Effector memory CD4-positive, alpha-beta T cell (primary cell): ENCODE measurements around the gene PLGRKT.
A peak's percentile ranks its signal among the peaks of the same experiment; 100 is the strongest.

Experiments used
- DNase-seq, 3 donors: peaks; one replicate each; pipeline ENCODE4 v3.0.0-alpha.2; 2020
- H3K27ac ChIP-seq: 2 replicates; pipeline ENCODE4 v1.7.0; 2013; ENCODE audit warnings: mild to moderate bottlenecking, low read length, moderate library complexity; ENCODE audit not compliant: insufficient read depth, poor library complexity, severe bottlenecking
- H3K27me3 ChIP-seq: replicated peaks from 2 replicates; pipeline ENCODE4 v1.7.0; 2013; ENCODE audit warnings: mild to moderate bottlenecking, low read length; ENCODE audit not compliant: insufficient read depth, control insufficient read depth, poor library complexity, severe bottlenecking
- H3K36me3 ChIP-seq: 2 replicates; pipeline ENCODE4 v1.7.0; 2013; ENCODE audit warnings: mild to moderate bottlenecking, low read length, moderate library complexity; ENCODE audit not compliant: control insufficient read depth, insufficient read depth
- H3K4me1 ChIP-seq: 2 replicates; pipeline ENCODE4 v1.7.0; 2013; ENCODE audit warnings: low read length, mild to moderate bottlenecking; ENCODE audit not compliant: control insufficient read depth, insufficient read depth, poor library complexity, severe bottlenecking
- H3K4me3 ChIP-seq: 2 replicates; pipeline ENCODE4 v1.7.0; 2013; ENCODE audit warnings: low read length, low read depth, mild to moderate bottlenecking; ENCODE audit not compliant: insufficient read depth, poor library complexity, severe bottlenecking
- H3K9me3 ChIP-seq: 2 replicates; pipeline ENCODE4 v1.7.0; 2013; ENCODE audit warnings: mild to moderate bottlenecking, low read length, moderate library complexity; ENCODE audit not compliant: control insufficient read depth

The PLGRKT gene

GRCh38 chr9:5453673-5454072 lies 15.9 kb upstream of the PLGRKT start:
- DNase-seq: no peak
- Histone ChIP-seq H3K9me3 (no peaks in the 10 kb centered on the region), H3K4me3 (no peak overlapping the region), H3K36me3 (peaks cover 5% of the 10 kb centered on the region), H3K27ac (no peak overlapping the region), H3K27me3 (no peaks in the 10 kb centered on the region), H3K4me1 (peaks cover 19% of the 10 kb centered on the region)

GRCh38 chr9:5453004-5453403 lies 15.3 kb upstream of the PLGRKT start:
- no peaks in the 10 kb centered on the region for H3K27me3 ChIP-seq
- H3K36me3 ChIP-seq: peaks cover 5% of the 10 kb centered on the region
- no peak overlapping the region for H3K4me3 ChIP-seq
- no peaks in the 10 kb centered on the region for H3K9me3 ChIP-seq
- no peak for DNase-seq
- peaks cover 19% of the 10 kb centered on the region for H3K4me1 ChIP-seq
- no peak overlapping the region for H3K27ac ChIP-seq

DNA sequence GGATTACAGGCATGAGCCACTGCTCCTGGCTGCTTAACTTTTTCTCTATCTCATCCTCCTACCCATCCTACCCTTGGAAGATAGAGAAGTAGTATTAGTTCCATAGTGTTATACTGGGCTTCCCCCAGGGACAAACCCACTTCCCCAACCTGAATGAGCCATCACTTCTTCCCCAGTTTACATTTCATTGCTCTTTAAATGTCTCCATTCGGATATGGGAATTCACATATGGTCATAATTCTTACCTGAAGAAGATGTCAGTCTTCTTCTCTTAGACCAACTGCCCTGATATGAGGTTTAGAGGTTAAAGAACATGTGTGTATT lies 14.5 kb upstream of the PLGRKT start:
- Histone ChIP-seq H3K27me3 (no peaks in the 10 kb centered on the region), H3K9me3 (no peaks in the 10 kb centered on the region), H3K36me3 (peaks cover 2% of the 10 kb centered on the region), H3K27ac (no peak overlapping the region), H3K4me1 (peaks cover 21% of the 10 kb centered on the region), H3K4me3 (no peak overlapping the region)
- DNase-seq: no peak

GRCh38 chr9:5450359-5451091 lies 12.8 kb upstream of the PLGRKT start, which contains the start of gene CD274:
TSS of gene CD274 (plus strand) at chr9:5450542. CDS start at chr9:5456114, 5,572 bp downstream.
- Histone ChIP-seq H3K9me3 (no peaks in the 10 kb centered on the region), H3K36me3 (no peaks in the 10 kb centered on the region), H3K27me3 (no peaks in the 10 kb centered on the region), H3K4me3 (peak within 1 kb of the TSS; percentile 65), H3K4me1 (peaks cover 28% of the 10 kb centered on the region), H3K27ac (peak within 1 kb of the TSS; percentile 92)
- DNase-seq: peak; percentile 63 to 77 (median 66)

GRCh38 chr9:5449521-5450358 lies 12.0 kb upstream of the PLGRKT start:
- DNase-seq: no peak
- Histone ChIP-seq H3K4me3 (peak overlapping the region; percentile 65), H3K27ac (peak overlapping the region; percentile 92), H3K27me3 (no peaks in the 10 kb centered on the region), H3K36me3 (no peaks in the 10 kb centered on the region), H3K9me3 (no peaks in the 10 kb centered on the region), H3K4me1 (peaks cover 22% of the 10 kb centered on the region)

DNA sequence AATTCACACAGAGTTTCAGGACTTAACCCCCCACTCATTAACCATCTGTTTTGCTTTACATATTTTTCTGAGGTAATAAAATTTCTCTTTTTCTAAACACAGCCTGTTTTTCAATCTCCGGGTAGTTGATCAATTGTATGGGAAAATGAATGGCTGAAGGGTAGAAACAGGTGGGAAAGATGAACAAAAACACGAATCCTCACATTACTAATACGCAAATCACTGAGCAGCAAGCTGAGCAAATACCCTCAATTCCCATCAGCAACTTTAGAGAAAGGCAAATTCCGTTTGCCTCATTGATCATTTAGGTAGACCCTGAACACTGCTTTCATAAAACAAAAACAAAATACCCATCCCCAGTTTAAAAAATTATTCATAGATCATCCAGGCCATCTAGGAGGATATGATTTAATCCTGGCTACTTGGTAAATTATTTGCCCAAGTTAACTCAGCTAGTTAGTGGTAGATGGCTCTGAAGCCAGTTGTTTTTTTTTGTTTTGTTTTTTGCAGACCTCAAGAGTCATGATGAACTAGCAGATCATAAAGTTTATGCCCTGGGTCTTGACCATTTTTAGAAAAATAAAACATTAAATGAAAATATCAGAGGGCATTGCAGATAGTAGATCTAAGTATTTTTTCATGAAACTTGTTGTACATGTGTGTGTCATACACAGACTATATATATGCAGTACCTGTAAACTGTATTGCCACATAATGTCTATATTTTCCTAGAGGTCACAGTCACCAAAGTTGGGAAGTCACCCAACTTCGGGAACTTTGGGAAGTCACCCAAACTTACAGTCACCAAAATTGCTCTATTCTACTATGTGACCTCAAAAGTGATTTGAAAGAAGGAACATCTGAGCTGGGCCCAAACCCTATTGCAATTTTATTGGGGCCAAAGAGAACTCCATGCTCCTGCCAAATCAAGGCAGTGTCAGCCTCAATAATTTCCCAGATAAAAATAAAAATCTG lies 11.0 kb upstream of the PLGRKT start:
- Histone ChIP-seq H3K4me3 (no peak overlapping the region), H3K27ac (peak overlapping the region; percentile 92), H3K4me1 (peaks cover 22% of the 10 kb centered on the region), H3K9me3 (no peaks in the 10 kb centered on the region), H3K27me3 (no peaks in the 10 kb centered on the region), H3K36me3 (no peaks in the 10 kb centered on the region)
- no peak for DNase-seq

DNA sequence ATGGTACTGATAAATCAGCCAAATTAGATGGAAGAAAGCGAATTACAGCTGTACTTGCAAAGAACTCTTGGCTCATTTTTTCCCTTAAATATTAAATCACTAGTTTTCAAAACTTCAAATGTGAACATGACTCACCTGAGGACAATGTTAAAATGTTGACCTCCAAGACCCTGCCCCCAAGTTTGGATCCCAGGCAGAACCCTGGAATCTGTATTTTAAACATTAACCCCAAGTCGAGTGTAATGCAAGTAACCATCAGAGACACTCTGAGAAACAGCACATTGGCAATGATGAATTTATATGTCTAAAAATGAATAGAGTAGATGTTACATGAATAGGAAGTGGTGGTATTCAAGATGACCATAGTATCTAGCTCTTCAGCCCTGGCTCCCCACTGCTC lies 10.3 kb upstream of the PLGRKT start:
- DNase-seq: no peak
- Histone ChIP-seq H3K27ac (no peak overlapping the region), H3K9me3 (no peaks in the 10 kb centered on the region), H3K4me3 (no peak overlapping the region), H3K27me3 (no peaks in the 10 kb centered on the region), H3K36me3 (no peaks in the 10 kb centered on the region), H3K4me1 (peaks cover 22% of the 10 kb centered on the region)

GRCh38 chr9:5447337-5447736 lies 9.6 kb upstream of the PLGRKT start:
- no peak overlapping the region for H3K4me3 ChIP-seq
- H3K36me3 ChIP-seq: no peaks in the 10 kb centered on the region
- H3K4me1 ChIP-seq: peaks cover 22% of the 10 kb centered on the region
- H3K27me3 ChIP-seq: no peaks in the 10 kb centered on the region
- no peak for DNase-seq
- H3K9me3 ChIP-seq: no peaks in the 10 kb centered on the region
- H3K27ac ChIP-seq: no peak overlapping the region

DNA sequence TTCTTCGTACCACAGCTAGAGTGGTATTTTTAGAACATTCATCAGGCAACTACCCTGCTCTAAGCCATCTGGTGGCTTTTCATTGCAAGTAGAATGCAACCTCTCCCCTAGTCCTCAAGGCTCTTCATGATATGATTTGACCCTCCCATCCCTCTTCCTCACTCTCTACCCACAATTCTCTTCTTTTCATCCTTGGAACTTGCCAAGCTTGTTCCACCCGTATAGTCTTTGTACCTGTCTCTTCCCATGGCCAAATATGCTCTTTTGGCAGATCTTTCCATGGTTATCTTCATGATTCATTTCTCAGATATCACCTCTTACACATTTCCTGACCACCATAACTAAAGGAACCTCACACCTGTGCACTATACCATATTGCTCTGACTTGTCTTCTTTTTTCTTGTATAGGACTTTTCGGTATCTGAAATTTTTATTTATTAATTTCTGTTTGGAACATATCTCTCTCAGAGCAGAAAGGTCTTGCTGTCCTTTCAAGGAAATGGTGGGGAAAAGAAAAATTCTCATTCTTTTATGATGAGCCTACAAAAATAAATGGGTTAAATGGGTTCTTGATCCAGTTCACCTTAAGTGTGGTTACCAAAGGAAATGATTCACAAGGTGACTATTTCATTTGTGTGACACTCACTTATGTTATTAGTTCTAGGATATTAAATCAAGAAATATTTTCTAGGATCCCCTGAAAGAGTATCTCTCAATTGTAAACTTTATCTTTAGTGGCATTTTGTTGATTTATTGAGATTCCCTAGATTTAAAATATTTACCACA lies 8.9 kb upstream of the PLGRKT start:
- Histone ChIP-seq H3K27ac (no peak overlapping the region), H3K27me3 (no peaks in the 10 kb centered on the region), H3K9me3 (no peaks in the 10 kb centered on the region), H3K4me1 (peaks cover 22% of the 10 kb centered on the region), H3K36me3 (no peaks in the 10 kb centered on the region), H3K4me3 (no peak overlapping the region)
- no peak for DNase-seq
